Measurements from ENCODE around the gene WIPF2.

WIPF2 gene, protein sequence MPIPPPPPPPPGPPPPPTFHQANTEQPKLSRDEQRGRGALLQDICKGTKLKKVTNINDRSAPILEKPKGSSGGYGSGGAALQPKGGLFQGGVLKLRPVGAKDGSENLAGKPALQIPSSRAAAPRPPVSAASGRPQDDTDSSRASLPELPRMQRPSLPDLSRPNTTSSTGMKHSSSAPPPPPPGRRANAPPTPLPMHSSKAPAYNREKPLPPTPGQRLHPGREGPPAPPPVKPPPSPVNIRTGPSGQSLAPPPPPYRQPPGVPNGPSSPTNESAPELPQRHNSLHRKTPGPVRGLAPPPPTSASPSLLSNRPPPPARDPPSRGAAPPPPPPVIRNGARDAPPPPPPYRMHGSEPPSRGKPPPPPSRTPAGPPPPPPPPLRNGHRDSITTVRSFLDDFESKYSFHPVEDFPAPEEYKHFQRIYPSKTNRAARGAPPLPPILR

GRCh38 chr17:40218740-40219593 lies at the start of gene WIPF2:
Gene WIPF2 (plus strand): TSS chr17:40219304. CDS start chr17:40256460, 37,156 bp downstream.
- Histone ChIP-seq H3K9ac (ENCODE audit: low read length) (peak within 1 kb of the TSS; percentile 99), H3K27ac (ENCODE audit: low read length) (peak within 1 kb of the TSS; percentile 100), H3K9me3 (ENCODE audit: control insufficient read depth, low read depth, low read length) (no peaks in the 10 kb centered on the region), H3K27me3 (ENCODE audit: control insufficient read depth, insufficient read depth, low read length) (no peaks in the 10 kb centered on the region), H3K4me3 (ENCODE audit: low read length) (peak within 1 kb of the TSS; percentile 100), H3K36me3 (ENCODE audit: control insufficient read depth, low read depth, low read length) (no peaks in the 10 kb centered on the region), H3K4me1 (ENCODE audit: control insufficient read depth, low read depth, low read length) (no peaks in the 10 kb centered on the region)

- no peaks in the 10 kb centered on the region for H3K27me3 ChIP-seq (ENCODE audit: control insufficient read depth, insufficient read depth, low read length)
- no peak overlapping the region for H3K4me3 ChIP-seq (ENCODE audit: low read length)
- no peak overlapping the region for H3K27ac ChIP-seq (ENCODE audit: low read length)
- peaks cover 72% of the 10 kb centered on the region for H3K36me3 ChIP-seq (ENCODE audit: control insufficient read depth, low read depth, low read length)
- H3K4me1 ChIP-seq (ENCODE audit: control insufficient read depth, low read depth, low read length), result no peaks in the 10 kb centered on the region
- no peaks in the 10 kb centered on the region for H3K9me3 ChIP-seq (ENCODE audit: control insufficient read depth, low read depth, low read length)
- no peak overlapping the region for H3K9ac ChIP-seq (ENCODE audit: low read length)
These were observed 48.8 kb upstream of the WIPF2 start for GRCh38 chr17:40170325-40170724.

GRCh38 chr17:40171750-40172149 lies 47.4 kb upstream of the WIPF2 start:
- Histone ChIP-seq H3K4me3 (ENCODE audit: low read length) (no peak overlapping the region), H3K27ac (ENCODE audit: low read length) (no peak overlapping the region), H3K36me3 (ENCODE audit: control insufficient read depth, low read depth, low read length) (peaks cover 62% of the 10 kb centered on the region), H3K4me1 (ENCODE audit: control insufficient read depth, low read depth, low read length) (no peaks in the 10 kb centered on the region), H3K27me3 (ENCODE audit: control insufficient read depth, insufficient read depth, low read length) (no peaks in the 10 kb centered on the region), H3K9me3 (ENCODE audit: control insufficient read depth, low read depth, low read length) (no peaks in the 10 kb centered on the region), H3K9ac (ENCODE audit: low read length) (no peak overlapping the region)

- Histone ChIP-seq H3K36me3 (ENCODE audit: control insufficient read depth, low read depth, low read length) (peaks cover 47% of the 10 kb centered on the region), H3K4me3 (ENCODE audit: low read length) (no peak overlapping the region), H3K27ac (ENCODE audit: low read length) (no peak overlapping the region), H3K9me3 (ENCODE audit: control insufficient read depth, low read depth, low read length) (no peaks in the 10 kb centered on the region), H3K4me1 (ENCODE audit: control insufficient read depth, low read depth, low read length) (no peaks in the 10 kb centered on the region), H3K27me3 (ENCODE audit: control insufficient read depth, insufficient read depth, low read length) (no peaks in the 10 kb centered on the region), H3K9ac (ENCODE audit: low read length) (no peak overlapping the region)
These were observed 45.9 kb upstream of the WIPF2 start for GRCh38 chr17:40173091-40173777.

- H3K27me3 ChIP-seq (ENCODE audit: control insufficient read depth, insufficient read depth, low read length), result no peaks in the 10 kb centered on the region
- no peak overlapping the region for H3K4me3 ChIP-seq (ENCODE audit: low read length)
- H3K9ac ChIP-seq (ENCODE audit: low read length), result no peak overlapping the region
- peaks cover 44% of the 10 kb centered on the region for H3K36me3 ChIP-seq (ENCODE audit: control insufficient read depth, low read depth, low read length)
- H3K9me3 ChIP-seq (ENCODE audit: control insufficient read depth, low read depth, low read length), result no peaks in the 10 kb centered on the region
- no peak overlapping the region for H3K27ac ChIP-seq (ENCODE audit: low read length)
- no peaks in the 10 kb centered on the region for H3K4me1 ChIP-seq (ENCODE audit: control insufficient read depth, low read depth, low read length)
These were observed 45.3 kb upstream of the WIPF2 start for GRCh38 chr17:40173778-40174135.

GRCh38 chr17:40174514-40174913 lies 44.6 kb upstream of the WIPF2 start:
- H3K4me1 ChIP-seq (ENCODE audit: control insufficient read depth, low read depth, low read length), result no peaks in the 10 kb centered on the region
- peaks cover 37% of the 10 kb centered on the region for H3K36me3 ChIP-seq (ENCODE audit: control insufficient read depth, low read depth, low read length)
- no peak overlapping the region for H3K4me3 ChIP-seq (ENCODE audit: low read length)
- no peaks in the 10 kb centered on the region for H3K9me3 ChIP-seq (ENCODE audit: control insufficient read depth, low read depth, low read length)
- no peak overlapping the region for H3K9ac ChIP-seq (ENCODE audit: low read length)
- H3K27ac ChIP-seq (ENCODE audit: low read length), result no peak overlapping the region
- no peaks in the 10 kb centered on the region for H3K27me3 ChIP-seq (ENCODE audit: control insufficient read depth, insufficient read depth, low read length)

GRCh38 chr17:40175928-40176753 lies 43.0 kb upstream of the WIPF2 start:
- no peak overlapping the region for H3K9ac ChIP-seq (ENCODE audit: low read length)
- no peak overlapping the region for H3K27ac ChIP-seq (ENCODE audit: low read length)
- no peaks in the 10 kb centered on the region for H3K27me3 ChIP-seq (ENCODE audit: control insufficient read depth, insufficient read depth, low read length)
- no peak overlapping the region for H3K4me3 ChIP-seq (ENCODE audit: low read length)
- no peaks in the 10 kb centered on the region for H3K4me1 ChIP-seq (ENCODE audit: control insufficient read depth, low read depth, low read length)
- peaks cover 21% of the 10 kb centered on the region for H3K36me3 ChIP-seq (ENCODE audit: control insufficient read depth, low read depth, low read length)
- H3K9me3 ChIP-seq (ENCODE audit: control insufficient read depth, low read depth, low read length), result no peaks in the 10 kb centered on the region

DNA sequence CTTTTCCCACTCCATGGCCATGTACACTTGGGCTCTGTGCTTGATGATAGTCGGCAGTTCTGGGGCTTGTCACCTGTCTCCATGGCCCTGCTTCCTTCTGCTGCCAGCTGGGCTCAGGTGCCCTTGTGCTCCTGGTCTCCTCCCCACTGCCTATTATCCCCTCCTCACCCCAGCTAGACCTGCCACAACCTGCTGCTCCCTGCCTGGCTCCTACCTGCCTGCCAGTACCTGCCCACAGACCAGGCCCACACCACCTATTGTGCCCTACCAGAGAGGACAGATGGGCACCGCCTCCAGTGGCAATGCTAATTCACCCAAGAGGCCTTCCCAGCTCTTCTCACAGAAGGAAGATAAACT lies 42.4 kb upstream of the WIPF2 start:
- no peak overlapping the region for H3K4me3 ChIP-seq (ENCODE audit: low read length)
- H3K9me3 ChIP-seq (ENCODE audit: control insufficient read depth, low read depth, low read length), result no peaks in the 10 kb centered on the region
- H3K9ac ChIP-seq (ENCODE audit: low read length), result no peak overlapping the region
- H3K27me3 ChIP-seq (ENCODE audit: control insufficient read depth, insufficient read depth, low read length), result no peaks in the 10 kb centered on the region
- H3K36me3 ChIP-seq (ENCODE audit: control insufficient read depth, low read depth, low read length), result peaks cover 19% of the 10 kb centered on the region
- no peaks in the 10 kb centered on the region for H3K4me1 ChIP-seq (ENCODE audit: control insufficient read depth, low read depth, low read length)
- no peak overlapping the region for H3K27ac ChIP-seq (ENCODE audit: low read length)

DNA sequence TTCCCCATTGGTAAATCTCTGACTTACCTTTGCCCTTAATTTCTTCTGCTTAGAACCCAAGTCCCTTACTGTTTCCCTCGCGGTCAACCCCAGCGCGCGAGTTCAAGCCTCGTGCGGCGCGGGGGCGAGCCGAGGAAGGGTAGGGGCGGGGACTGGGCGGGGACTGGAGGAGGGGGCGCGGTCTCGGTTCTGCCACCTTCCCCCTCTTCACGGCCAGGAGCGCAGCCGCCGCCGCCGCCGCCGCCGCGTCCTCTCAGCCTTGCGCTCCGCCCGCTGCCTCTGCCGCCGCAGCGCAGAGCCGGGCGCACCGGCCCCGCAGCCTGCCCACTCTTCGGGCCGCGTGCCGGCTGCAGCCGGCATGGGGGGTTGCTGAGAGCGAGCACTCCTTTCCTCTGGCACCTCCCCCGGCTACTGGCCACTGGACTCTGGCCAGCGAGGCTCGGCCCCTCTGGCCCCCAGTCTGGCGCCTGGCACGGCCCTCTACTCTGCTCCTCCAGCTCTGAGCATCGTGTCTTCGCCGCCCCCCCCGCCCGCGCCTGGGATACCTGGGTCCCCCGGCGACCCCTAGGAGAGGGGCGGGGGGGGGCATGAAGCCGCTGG lies 41.7 kb upstream of the WIPF2 start, which contains the start of gene RAPGEFL1:
Gene RAPGEFL1, plus strand, starts transcription at position 196 of the 600 bp plus-strand sequence. Its CDS starts 392 bp downstream, at position 588.
- peak within 1 kb of the TSS; percentile 16 for H3K9ac ChIP-seq (ENCODE audit: low read length)
- no peaks in the 10 kb centered on the region for H3K9me3 ChIP-seq (ENCODE audit: control insufficient read depth, low read depth, low read length)
- H3K27me3 ChIP-seq (ENCODE audit: control insufficient read depth, insufficient read depth, low read length), result no peaks in the 10 kb centered on the region
- no peaks in the 10 kb centered on the region for H3K4me1 ChIP-seq (ENCODE audit: control insufficient read depth, low read depth, low read length)
- peak within 1 kb of the TSS; percentile 52 for H3K4me3 ChIP-seq (ENCODE audit: low read length)
- no peak within 1 kb of the TSS for H3K27ac ChIP-seq (ENCODE audit: low read length)
- peaks cover 13% of the 10 kb centered on the region for H3K36me3 ChIP-seq (ENCODE audit: control insufficient read depth, low read depth, low read length)

GRCh38 chr17:40178021-40178601 lies 41.0 kb upstream of the WIPF2 start:
- no peaks in the 10 kb centered on the region for H3K4me1 ChIP-seq (ENCODE audit: control insufficient read depth, low read depth, low read length)
- no peaks in the 10 kb centered on the region for H3K9me3 ChIP-seq (ENCODE audit: control insufficient read depth, low read depth, low read length)
- H3K9ac ChIP-seq (ENCODE audit: low read length), result no peak overlapping the region
- no peak overlapping the region for H3K27ac ChIP-seq (ENCODE audit: low read length)
- H3K27me3 ChIP-seq (ENCODE audit: control insufficient read depth, insufficient read depth, low read length), result no peaks in the 10 kb centered on the region
- peak overlapping the region; percentile 52 for H3K4me3 ChIP-seq (ENCODE audit: low read length)
- H3K36me3 ChIP-seq (ENCODE audit: control insufficient read depth, low read depth, low read length), result peaks cover 13% of the 10 kb centered on the region

Data from iPS-18a (cell line).